Measurements from ENCODE around the gene LSMEM2. TPM values are rescaled to one million over a fixed set of nuclear protein-coding genes. Genes with fewer than 3 reads are reported as not detected.

The LSMEM2 gene
- total RNA-seq, 2 experiments from 2014 or later: 0.22 TPM; not detected in 1

DNA sequence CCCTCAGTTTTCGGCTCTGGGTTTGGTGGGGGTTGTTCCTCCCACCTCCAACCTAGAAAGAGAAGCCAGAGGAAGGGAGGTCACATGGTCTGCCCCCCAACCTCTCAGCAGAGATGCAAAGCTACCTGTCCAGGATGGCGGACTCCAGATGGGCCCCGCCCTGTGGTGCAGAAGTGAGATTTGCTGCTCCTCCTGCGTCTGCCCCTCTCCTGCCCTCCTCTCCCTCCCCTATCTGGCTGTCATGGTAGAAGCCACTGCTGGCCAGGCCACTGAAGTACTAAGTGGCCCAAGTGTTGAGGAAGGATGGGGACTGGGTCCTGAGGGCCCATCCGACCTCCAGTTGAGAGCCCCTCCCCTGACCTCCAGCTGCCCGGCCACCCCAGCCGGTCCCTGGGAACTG, 12.1 kb upstream of the LSMEM2 start:
- Histone ChIP-seq H3K27ac (ENCODE audit: low read depth in 1 of 2, low read length in 2 of 2) (no peak overlapping the region), H3K27me3 (ENCODE audit: control insufficient read depth in 1 of 2, insufficient read depth in 2 of 2, low read length in 2 of 2) (peaks cover 0 to 10% of the 10 kb centered on the region in 2 experiments), H3K36me3 (ENCODE audit: insufficient read depth, low read length) (no peaks in the 10 kb centered on the region), H3K4me1 (ENCODE audit: insufficient read depth, low read length) (no peaks in the 10 kb centered on the region), H3K9me3 (ENCODE audit: control insufficient read depth in 1 of 2, insufficient read depth in 1 of 2, low read length in 2 of 2) (no peaks in the 10 kb centered on the region), H3K4me3 (ENCODE audit: low read length) (no peak overlapping the region)
- POLR2A ChIA-PET: no interaction called here
- CTCF ChIA-PET: interaction anchor here (1.4 kb wide), 1 partner anchor 32 kb away, joined by 4 read pairs; the partner anchor contains the start of genes HYAL3 and NAA80
- ATAC-seq (ENCODE audit: poor library complexity) (no peak), DNase-seq (no peak)
- intact Hi-C loops (cut with DNase I, micrococcal nuclease): no loop called here
- TF ChIP-seq, protein P1, sequence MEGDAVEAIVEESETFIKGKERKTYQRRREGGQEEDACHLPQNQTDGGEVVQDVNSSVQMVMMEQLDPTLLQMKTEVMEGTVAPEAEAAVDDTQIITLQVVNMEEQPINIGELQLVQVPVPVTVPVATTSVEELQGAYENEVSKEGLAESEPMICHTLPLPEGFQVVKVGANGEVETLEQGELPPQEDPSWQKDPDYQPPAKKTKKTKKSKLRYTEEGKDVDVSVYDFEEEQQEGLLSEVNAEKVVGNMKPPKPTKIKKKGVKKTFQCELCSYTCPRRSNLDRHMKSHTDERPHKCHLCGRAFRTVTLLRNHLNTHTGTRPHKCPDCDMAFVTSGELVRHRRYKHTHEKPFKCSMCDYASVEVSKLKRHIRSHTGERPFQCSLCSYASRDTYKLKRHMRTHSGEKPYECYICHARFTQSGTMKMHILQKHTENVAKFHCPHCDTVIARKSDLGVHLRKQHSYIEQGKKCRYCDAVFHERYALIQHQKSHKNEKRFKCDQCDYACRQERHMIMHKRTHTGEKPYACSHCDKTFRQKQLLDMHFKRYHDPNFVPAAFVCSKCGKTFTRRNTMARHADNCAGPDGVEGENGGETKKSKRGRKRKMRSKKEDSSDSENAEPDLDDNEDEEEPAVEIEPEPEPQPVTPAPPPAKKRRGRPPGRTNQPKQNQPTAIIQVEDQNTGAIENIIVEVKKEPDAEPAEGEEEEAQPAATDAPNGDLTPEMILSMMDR (IDR thresholded peaks at IDR 0.05): no peak
- no peak overlapping the region for H3K4me3 Mint-ChIP-seq
- no peaks in the 10 kb centered on the region for H3K36me3 Mint-ChIP-seq (ENCODE audit: low read depth)
- H3K27ac Mint-ChIP-seq: no peak overlapping the region
- peaks cover 4% of the 10 kb centered on the region for H3K4me1 Mint-ChIP-seq (ENCODE audit: low read depth)
- peaks cover 15% of the 10 kb centered on the region for H3K27me3 Mint-ChIP-seq
- H3K9me3 Mint-ChIP-seq: no peaks in the 10 kb centered on the region

DNA sequence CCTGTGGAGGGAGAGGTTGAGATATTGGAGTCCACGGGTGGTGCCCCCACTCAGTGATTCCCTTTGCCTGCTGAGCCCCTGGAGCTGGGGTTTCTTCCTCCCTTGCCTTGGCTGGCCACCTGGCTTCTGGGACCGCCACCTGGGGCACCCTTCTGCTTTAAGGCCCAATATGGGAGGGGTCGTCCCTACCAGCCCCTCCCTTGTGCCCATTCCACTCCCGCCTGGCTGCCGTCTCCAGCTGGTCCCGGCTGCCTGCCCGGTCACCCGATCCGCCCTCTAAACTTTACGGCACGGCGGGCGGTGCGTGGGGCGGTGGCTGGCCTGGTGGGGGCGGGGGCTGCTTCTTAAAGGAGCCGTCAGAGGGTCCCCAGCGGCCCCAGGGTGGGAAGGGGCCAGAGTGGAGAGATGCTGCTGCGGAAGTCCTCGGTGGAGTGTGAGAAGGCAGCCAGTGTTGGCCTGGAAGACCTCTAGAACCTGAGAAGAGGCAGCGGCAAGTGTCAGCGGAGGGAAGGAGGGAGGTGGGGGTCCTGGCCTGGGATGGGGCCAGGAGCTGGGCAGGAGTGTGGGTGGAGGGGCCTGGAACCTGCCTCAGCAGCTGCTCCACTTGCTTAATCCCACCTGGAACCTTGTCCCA, 11.5 kb upstream of the LSMEM2 start:
- ChIA-PET POLR2A (no interaction called here), CTCF (interaction anchor here (1.4 kb wide), 1 partner anchor 31 kb away, joined by 4 read pairs; the partner anchor contains the start of genes HYAL3 and NAA80)
- H3K4me1 Mint-ChIP-seq (ENCODE audit: low read depth): peaks cover 4% of the 10 kb centered on the region
- Histone ChIP-seq H3K4me3 (ENCODE audit: low read length) (no peak overlapping the region), H3K9me3 (ENCODE audit: control insufficient read depth in 1 of 2, insufficient read depth in 1 of 2, low read length in 2 of 2) (no peaks in the 10 kb centered on the region), H3K4me1 (ENCODE audit: insufficient read depth, low read length) (no peaks in the 10 kb centered on the region), H3K27ac (ENCODE audit: low read depth in 1 of 2, low read length in 2 of 2) (no peak overlapping the region), H3K36me3 (ENCODE audit: insufficient read depth, low read length) (no peaks in the 10 kb centered on the region), H3K27me3 (ENCODE audit: control insufficient read depth in 1 of 2, insufficient read depth in 2 of 2, low read length in 2 of 2) (peaks cover 0 to 10% of the 10 kb centered on the region in 2 experiments)
- TF ChIP-seq, protein P1 (IDR thresholded peaks at IDR 0.05): no peak
- no peaks in the 10 kb centered on the region for H3K9me3 Mint-ChIP-seq
- DNase-seq (no peak), ATAC-seq (ENCODE audit: poor library complexity) (no peak)
- no peak overlapping the region for H3K27ac Mint-ChIP-seq
- no peak overlapping the region for H3K4me3 Mint-ChIP-seq
- H3K36me3 Mint-ChIP-seq (ENCODE audit: low read depth): no peaks in the 10 kb centered on the region
- intact Hi-C loops (cut with DNase I, micrococcal nuclease): no loop called here
- peaks cover 15% of the 10 kb centered on the region for H3K27me3 Mint-ChIP-seq

DNA sequence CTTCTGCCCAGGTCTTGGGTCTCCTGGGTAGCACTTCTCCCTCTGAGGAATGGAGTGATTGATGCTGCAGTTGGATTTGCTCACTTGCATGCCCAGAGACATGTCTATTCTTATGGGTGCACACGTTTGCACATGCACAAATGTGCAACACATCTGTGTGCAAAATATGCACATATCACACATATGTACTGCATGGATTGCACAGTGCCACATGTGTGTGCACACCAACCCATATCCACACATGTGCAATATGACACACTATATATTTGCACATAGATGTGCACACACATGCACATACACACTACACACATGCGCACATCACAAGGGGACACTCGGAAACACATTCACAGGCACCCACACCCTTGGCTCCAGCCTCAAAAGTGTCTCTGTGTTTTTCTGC, 10.6 kb upstream of the LSMEM2 start:
- Histone ChIP-seq H3K27ac (ENCODE audit: low read depth in 1 of 2, low read length in 2 of 2) (no peak overlapping the region), H3K4me3 (ENCODE audit: low read length) (no peak overlapping the region), H3K4me1 (ENCODE audit: insufficient read depth, low read length) (peaks cover 6% of the 10 kb centered on the region), H3K9me3 (ENCODE audit: control insufficient read depth in 1 of 2, insufficient read depth in 1 of 2, low read length in 2 of 2) (peaks cover 0 to 3% of the 10 kb centered on the region in 2 experiments), H3K36me3 (ENCODE audit: insufficient read depth, low read length) (no peaks in the 10 kb centered on the region), H3K27me3 (ENCODE audit: control insufficient read depth in 1 of 2, insufficient read depth in 2 of 2, low read length in 2 of 2) (peaks cover 1 to 11% of the 10 kb centered on the region in 2 experiments)
- ATAC-seq (ENCODE audit: poor library complexity) (no peak), DNase-seq (no peak)
- no peaks in the 10 kb centered on the region for H3K36me3 Mint-ChIP-seq (ENCODE audit: low read depth)
- H3K27me3 Mint-ChIP-seq: peaks cover 21% of the 10 kb centered on the region
- H3K4me1 Mint-ChIP-seq (ENCODE audit: low read depth): peaks cover 10% of the 10 kb centered on the region
- H3K4me3 Mint-ChIP-seq: no peak overlapping the region
- H3K27ac Mint-ChIP-seq: no peak overlapping the region
- intact Hi-C loops (cut with DNase I, micrococcal nuclease): no loop called here
- TF ChIP-seq, protein P1 (IDR thresholded peaks at IDR 0.05): no peak
- CTCF ChIA-PET: no interaction called here
- POLR2A ChIA-PET: no interaction called here
- no peaks in the 10 kb centered on the region for H3K9me3 Mint-ChIP-seq

All from CD4-positive, alpha-beta T cell (primary cell).